Central memory CD8-positive, alpha-beta T cell (primary cell): ENCODE data around the gene SYNJ1.
A peak's percentile ranks its signal among the peaks of the same experiment; 100 is the strongest.

Experiments
- ATAC-seq: fragments of 150-1000 bp; cut with Tn5 transposase; replicated peaks from 2 replicates; pipeline ENCODE4 v1.10.0; 2022; ENCODE audit warnings: mild to moderate bottlenecking, moderate FRiP score, moderate number of reproducible peaks; ENCODE audit not compliant: poor library complexity, severe bottlenecking; ENCODE audit errors: extremely low read depth
- DNase-seq, 2 donors: peaks; one replicate each; pipeline ENCODE4 v3.0.0; 2021; ENCODE audit warnings: low spot score in 2 of 2
- H3K27ac Mint-ChIP-seq: one replicate; pipeline ENCODE4 v1.8.0; 2022; ENCODE audit warnings: low read depth, mild to moderate bottlenecking, moderate library complexity, mixed read lengths
- H3K27me3 Mint-ChIP-seq: one replicate; pipeline ENCODE4 v1.8.0; 2022; ENCODE audit warnings: mixed read lengths
- H3K36me3 Mint-ChIP-seq: one replicate; pipeline ENCODE4 v1.8.0; 2022; ENCODE audit warnings: mild to moderate bottlenecking, moderate library complexity, mixed read lengths; ENCODE audit not compliant: insufficient read depth
- H3K4me1 Mint-ChIP-seq: one replicate; pipeline ENCODE4 v1.8.0; 2022; ENCODE audit warnings: mixed read lengths
- H3K4me3 Mint-ChIP-seq: one replicate; pipeline ENCODE4 v1.8.0; 2022; ENCODE audit warnings: mild to moderate bottlenecking, moderate library complexity, mixed read lengths
- H3K9me3 Mint-ChIP-seq: one replicate; pipeline ENCODE4 v1.8.0; 2022; ENCODE audit warnings: mixed read lengths

The SYNJ1 gene

DNA sequence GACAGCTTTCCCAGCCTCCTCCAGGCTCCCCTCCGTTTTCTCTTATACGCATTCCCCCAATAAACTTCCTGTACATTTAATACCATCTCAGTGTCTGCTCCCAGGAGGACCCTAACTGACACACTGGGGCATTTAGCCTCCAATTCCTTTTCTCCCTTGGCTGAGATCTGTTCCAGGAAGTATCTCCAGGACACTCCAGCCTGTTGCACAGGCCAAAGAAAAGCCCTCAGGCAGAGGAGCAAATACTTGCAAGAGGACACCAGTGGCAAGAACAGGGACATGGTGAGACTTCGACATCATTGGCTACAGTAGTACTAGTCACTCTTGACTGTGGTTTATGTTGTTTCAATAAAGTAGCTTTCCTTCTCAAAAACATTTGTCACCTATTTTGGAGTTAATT lies 4.7 kb upstream of the SYNJ1 start:
- no peak overlapping the region for H3K4me3 Mint-ChIP-seq
- DNase-seq: no peak
- H3K27me3 Mint-ChIP-seq: no peaks in the 10 kb centered on the region
- H3K36me3 Mint-ChIP-seq: peaks cover 17% of the 10 kb centered on the region
- peaks cover 17% of the 10 kb centered on the region for H3K4me1 Mint-ChIP-seq
- H3K27ac Mint-ChIP-seq: no peak overlapping the region
- no peak for ATAC-seq
- H3K9me3 Mint-ChIP-seq: no peaks in the 10 kb centered on the region

DNA sequence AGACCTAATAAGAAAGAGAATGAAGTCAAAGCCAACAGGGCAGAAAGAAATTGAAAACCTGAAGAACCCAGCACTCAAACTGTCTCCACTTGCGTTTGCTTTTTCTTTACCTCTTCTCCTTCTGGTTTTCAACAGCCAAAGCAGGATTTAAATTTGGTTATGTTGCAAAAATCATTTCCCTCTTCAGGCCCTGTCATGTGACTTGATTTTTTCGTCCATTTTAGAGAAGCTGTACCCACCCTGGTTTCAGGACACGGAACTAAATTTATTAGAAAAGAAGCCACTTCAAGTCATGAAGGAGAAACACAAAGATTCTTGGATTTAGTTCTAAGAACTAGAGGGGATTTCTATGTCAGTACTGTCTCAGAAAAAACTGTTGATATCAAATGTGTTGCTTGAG lies 1.0 kb upstream of the SYNJ1 start:
- Mint-ChIP-seq H3K27ac (peak overlapping the region; percentile 85), H3K36me3 (peaks cover 21% of the 10 kb centered on the region), H3K4me3 (peak overlapping the region; percentile 99), H3K27me3 (no peaks in the 10 kb centered on the region), H3K4me1 (peaks cover 27% of the 10 kb centered on the region), H3K9me3 (no peaks in the 10 kb centered on the region)
- ATAC-seq (no peak), DNase-seq (no peak)

GRCh38 chr21:32728456-32728839 lies 635 bp upstream of the SYNJ1 start:
- ATAC-seq (no peak), DNase-seq (no peak)
- Mint-ChIP-seq H3K27ac (peak overlapping the region; percentile 85), H3K9me3 (no peaks in the 10 kb centered on the region), H3K4me1 (peaks cover 31% of the 10 kb centered on the region), H3K27me3 (no peaks in the 10 kb centered on the region), H3K36me3 (peaks cover 20% of the 10 kb centered on the region), H3K4me3 (peak overlapping the region; percentile 99)

GRCh38 chr21:32726839-32727686 lies 750 bp downstream of the SYNJ1 start:
- Mint-ChIP-seq H3K4me3 (peak overlapping the region; percentile 99), H3K27ac (peak overlapping the region; percentile 85), H3K36me3 (peaks cover 23% of the 10 kb centered on the region), H3K4me1 (peaks cover 33% of the 10 kb centered on the region), H3K27me3 (no peaks in the 10 kb centered on the region), H3K9me3 (no peaks in the 10 kb centered on the region)
- DNase-seq (peak in 1 of 2 donors; percentile 14), ATAC-seq (peak; percentile 3)

GRCh38 chr21:32719085-32719484 lies 8.7 kb downstream of the SYNJ1 start:
- Mint-ChIP-seq H3K4me1 (peaks cover 28% of the 10 kb centered on the region), H3K36me3 (peaks cover 18% of the 10 kb centered on the region), H3K4me3 (no peak overlapping the region), H3K27ac (no peak overlapping the region), H3K9me3 (no peaks in the 10 kb centered on the region), H3K27me3 (no peaks in the 10 kb centered on the region)
- DNase-seq (no peak), ATAC-seq (no peak)

GRCh38 chr21:32717851-32718316 lies 9.9 kb downstream of the SYNJ1 start:
- H3K36me3 Mint-ChIP-seq: peaks cover 15% of the 10 kb centered on the region
- no peak for DNase-seq
- peaks cover 22% of the 10 kb centered on the region for H3K4me1 Mint-ChIP-seq
- H3K9me3 Mint-ChIP-seq: no peaks in the 10 kb centered on the region
- H3K4me3 Mint-ChIP-seq: no peak overlapping the region
- no peak for ATAC-seq
- H3K27me3 Mint-ChIP-seq: no peaks in the 10 kb centered on the region
- no peak overlapping the region for H3K27ac Mint-ChIP-seq

GRCh38 chr21:32716486-32716885 lies 11.3 kb downstream of the SYNJ1 start:
- Mint-ChIP-seq H3K4me3 (no peak overlapping the region), H3K9me3 (no peaks in the 10 kb centered on the region), H3K27ac (no peak overlapping the region), H3K4me1 (peaks cover 32% of the 10 kb centered on the region), H3K27me3 (no peaks in the 10 kb centered on the region), H3K36me3 (peaks cover 8% of the 10 kb centered on the region)
- no peak for DNase-seq
- ATAC-seq: no peak

DNA sequence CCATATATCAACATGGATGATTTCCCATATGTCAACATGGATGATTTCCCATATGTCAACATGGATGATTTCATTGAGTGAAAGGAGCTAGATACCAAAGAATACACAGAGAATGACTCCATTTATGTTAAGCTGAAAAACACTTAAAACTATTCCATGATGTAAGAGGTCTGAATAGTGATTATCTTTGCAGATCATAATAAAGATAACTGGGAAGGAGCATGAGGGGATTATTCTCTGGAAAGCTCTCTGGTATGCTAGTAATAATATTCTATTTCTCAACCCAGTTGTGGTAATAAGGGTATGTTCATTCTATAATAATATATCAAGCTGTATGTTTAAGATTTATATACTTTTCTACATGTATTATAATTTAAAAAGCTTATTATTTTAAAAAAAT lies 14.1 kb downstream of the SYNJ1 start:
- Mint-ChIP-seq H3K4me1 (peaks cover 32% of the 10 kb centered on the region), H3K4me3 (no peak overlapping the region), H3K27me3 (no peaks in the 10 kb centered on the region), H3K27ac (no peak overlapping the region), H3K36me3 (peaks cover 2% of the 10 kb centered on the region), H3K9me3 (no peaks in the 10 kb centered on the region)
- DNase-seq (no peak), ATAC-seq (no peak)

DNA sequence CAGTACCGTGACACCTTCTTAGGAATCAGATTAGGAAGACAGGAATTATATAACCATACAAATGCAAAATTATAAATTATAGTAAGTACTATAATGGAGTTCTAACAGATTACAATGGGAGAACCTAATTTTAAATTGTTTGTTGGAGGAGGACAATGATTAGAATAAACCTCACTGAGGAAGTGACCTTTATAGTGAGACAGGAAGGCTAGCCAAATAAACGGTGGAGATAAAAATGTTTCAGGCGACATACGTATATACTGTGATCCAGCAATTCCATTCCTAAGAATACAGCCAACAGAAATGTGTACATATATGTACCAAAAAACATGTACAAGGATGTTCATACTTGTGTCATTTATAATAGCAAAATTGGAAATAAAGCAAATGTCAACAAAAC lies 15.2 kb downstream of the SYNJ1 start:
- ATAC-seq: no peak
- H3K9me3 Mint-ChIP-seq: no peaks in the 10 kb centered on the region
- no peak overlapping the region for H3K27ac Mint-ChIP-seq
- no peaks in the 10 kb centered on the region for H3K36me3 Mint-ChIP-seq
- no peak overlapping the region for H3K4me3 Mint-ChIP-seq
- peaks cover 32% of the 10 kb centered on the region for H3K4me1 Mint-ChIP-seq
- no peaks in the 10 kb centered on the region for H3K27me3 Mint-ChIP-seq
- no peak for DNase-seq

GRCh38 chr21:32712043-32712442 lies 15.8 kb downstream of the SYNJ1 start:
- no peak overlapping the region for H3K27ac Mint-ChIP-seq

GRCh38 chr21:32710987-32711386 lies 16.8 kb downstream of the SYNJ1 start:
- DNase-seq: no peak
- Mint-ChIP-seq H3K9me3 (no peaks in the 10 kb centered on the region), H3K4me1 (peaks cover 32% of the 10 kb centered on the region), H3K27ac (no peak overlapping the region), H3K36me3 (peaks cover 1% of the 10 kb centered on the region), H3K27me3 (no peaks in the 10 kb centered on the region), H3K4me3 (no peak overlapping the region)
- no peak for ATAC-seq

More at GRCh38 chr21:32712043-32712442, 15.8 kb downstream of the SYNJ1 start:
- ATAC-seq (peak; percentile 52), DNase-seq (no peak)
- Mint-ChIP-seq H3K9me3 (no peaks in the 10 kb centered on the region), H3K36me3 (no peaks in the 10 kb centered on the region), H3K27me3 (no peaks in the 10 kb centered on the region), H3K4me3 (no peak overlapping the region), H3K4me1 (peaks cover 33% of the 10 kb centered on the region)

GRCh38 chr21:32710069-32710784 lies 17.6 kb downstream of the SYNJ1 start:
- H3K4me1 Mint-ChIP-seq: peaks cover 34% of the 10 kb centered on the region
- DNase-seq: no peak
- peaks cover 2% of the 10 kb centered on the region for H3K36me3 Mint-ChIP-seq
- no peaks in the 10 kb centered on the region for H3K27me3 Mint-ChIP-seq
- no peak overlapping the region for H3K27ac Mint-ChIP-seq
- H3K9me3 Mint-ChIP-seq: no peaks in the 10 kb centered on the region
- ATAC-seq: no peak
- no peak overlapping the region for H3K4me3 Mint-ChIP-seq

- no peaks in the 10 kb centered on the region for H3K27me3 Mint-ChIP-seq
- H3K36me3 Mint-ChIP-seq: peaks cover 4% of the 10 kb centered on the region
- H3K9me3 Mint-ChIP-seq: no peaks in the 10 kb centered on the region
- DNase-seq (no peak), ATAC-seq (no peak)
- H3K27ac Mint-ChIP-seq: no peak overlapping the region
- H3K4me1 Mint-ChIP-seq: peaks cover 33% of the 10 kb centered on the region
- H3K4me3 Mint-ChIP-seq: no peak overlapping the region
These were observed 19.7 kb downstream of the SYNJ1 start for GRCh38 chr21:32708069-32708468.
